ENCODE measurements around the gene CFAP119.
"Not testable (repeated sequence)": the region's sequence is repeated elsewhere in the genome, so short reads cannot be mapped to it uniquely, and the experiment has no call there.

CFAP119 gene

GRCh38 chr16:30761928-30762902 lies at the start of gene CFAP119, which contains the start of gene RNF40:
TSS of gene CFAP119 (minus strand) at chr16:30762062. CDS start at chr16:30761748, 314 bp downstream.
TSS of gene RNF40 (plus strand) at chr16:30762322. CDS start at chr16:30762546, 224 bp downstream.
- DNase-seq, result peak; percentile 95 to 97

- not testable (repeated sequence) for DNase-seq
Measured at GRCh38 chr16:30809675-30810074, 47.8 kb upstream of the CFAP119 start.

GRCh38 chr16:30808890-30809426 lies 47.1 kb upstream of the CFAP119 start:
- DNase-seq, result not testable (repeated sequence)

- no peak for DNase-seq
Measured at GRCh38 chr16:30808146-30808545, 46.3 kb upstream of the CFAP119 start.

GRCh38 chr16:30805370-30806169 lies 43.7 kb upstream of the CFAP119 start:
- DNase-seq, result peak; percentile 83 to 86

GRCh38 chr16:30805056-30805369 lies 43.2 kb upstream of the CFAP119 start:
- no peak for DNase-seq

- no peak for DNase-seq
Measured at GRCh38 chr16:30802936-30803335, 41.1 kb upstream of the CFAP119 start.

- no peak for DNase-seq
Measured at GRCh38 chr16:30797670-30798309, 35.9 kb upstream of the CFAP119 start.

- DNase-seq, result no peak
Measured at GRCh38 chr16:30794634-30795033, 32.8 kb upstream of the CFAP119 start.

GRCh38 chr16:30793508-30794069 lies 31.7 kb upstream of the CFAP119 start:
- DNase-seq, result no peak

GRCh38 chr16:30787613-30788378 lies 25.9 kb upstream of the CFAP119 start:
- DNase-seq, result no peak

GRCh38 chr16:30786936-30787612 lies 25.2 kb upstream of the CFAP119 start, which contains the start of gene ZNF629:
TSS of gene ZNF629 (minus strand) at chr16:30787205. CDS start at chr16:30784482, 2,723 bp downstream.
- peak; percentile 70 to 74 for DNase-seq

GRCh38 chr16:30786115-30786935 lies 24.5 kb upstream of the CFAP119 start:
- DNase-seq, result no peak

- no peak for DNase-seq
Measured at GRCh38 chr16:30785126-30786106, 23.6 kb upstream of the CFAP119 start.

- DNase-seq, result no peak
Measured at GRCh38 chr16:30784215-30784614, 22.4 kb upstream of the CFAP119 start.

- no peak for DNase-seq
Measured at GRCh38 chr16:30783280-30784109, 21.6 kb upstream of the CFAP119 start.

GRCh38 chr16:30782486-30783279 lies 20.8 kb upstream of the CFAP119 start:
- no peak for DNase-seq
